Measurements from ENCODE around the gene MLXIP.
A peak's percentile ranks its signal among the peaks of the same experiment; 100 is the strongest.
"Not testable (repeated sequence)": the region's sequence is repeated elsewhere in the genome, so short reads cannot be mapped to it uniquely, and the experiment has no call there.

MLXIP gene

GRCh38 chr12:122158700-122159285 is 80.2 kb downstream of the MLXIP start:
- no peak for DNase-seq

GRCh38 chr12:122159882-122160281 is 81.3 kb downstream of the MLXIP start:
- no peak for DNase-seq

GRCh38 chr12:122160761-122161160 is 82.2 kb downstream of the MLXIP start:
- DNase-seq = no peak

- no peak for DNase-seq
Observed at GRCh38 chr12:122161682-122162081, 83.1 kb downstream of the MLXIP start.

GRCh38 chr12:122162976-122163375 is 84.4 kb downstream of the MLXIP start:
- no peak for DNase-seq

- DNase-seq = peak; percentile 66
Observed at GRCh38 chr12:122166422-122167349, 88.1 kb downstream of the MLXIP start.

GRCh38 chr12:122167356-122167925 is 88.9 kb downstream of the MLXIP start:
- no peak for DNase-seq

- no peak for DNase-seq
Observed at GRCh38 chr12:122168492-122168891, 89.9 kb downstream of the MLXIP start.

- no peak for DNase-seq
Observed at GRCh38 chr12:122171399-122171798, 92.8 kb downstream of the MLXIP start.

GRCh38 chr12:122172262-122172939 is 93.8 kb downstream of the MLXIP start:
- DNase-seq = no peak

GRCh38 chr12:122174155-122174845 is 95.7 kb downstream of the MLXIP start, which contains the start of gene IL31:
Gene IL31 (minus strand): TSS chr12:122174221. CDS start chr12:122174172, 49 bp downstream.
- DNase-seq = peak; percentile 10

GRCh38 chr12:122176473-122176872 is 97.9 kb downstream of the MLXIP start:
- not testable (repeated sequence) for DNase-seq

- DNase-seq = peak; percentile 27
Observed at GRCh38 chr12:122182887-122183587, 104.5 kb downstream of the MLXIP start, which contains the start of gene LRRC43. Gene LRRC43 (plus strand): TSS chr12:122183123. CDS start chr12:122183145, 22 bp downstream.

- no peak for DNase-seq
Observed at GRCh38 chr12:122183588-122183940, 105.0 kb downstream of the MLXIP start.

GRCh38 chr12:122184517-122184916 is 106.0 kb downstream of the MLXIP start:
- no peak for DNase-seq

- DNase-seq = no peak
Observed at GRCh38 chr12:122185079-122185478, 106.5 kb downstream of the MLXIP start.

- no peak for DNase-seq
Observed at GRCh38 chr12:122185494-122186082, 107.0 kb downstream of the MLXIP start.

GRCh38 chr12:122187466-122187865 is 108.9 kb downstream of the MLXIP start:
- DNase-seq = no peak

GRCh38 chr12:122189626-122190475 is 111.3 kb downstream of the MLXIP start:
- no peak for DNase-seq

All from activated naive CD4-positive, alpha-beta T cell treated with Interleukin-2 at 50 U/mL for 16 hours (primary cell).